ENCODE results near the gene RTL5. TPM values are rescaled to one million over a fixed set of nuclear protein-coding genes. Genes with fewer than 3 reads are reported as not detected.

The RTL5 gene
- total RNA-seq, 1 donor from 2014 or later, result 17.1 TPM

DNA sequence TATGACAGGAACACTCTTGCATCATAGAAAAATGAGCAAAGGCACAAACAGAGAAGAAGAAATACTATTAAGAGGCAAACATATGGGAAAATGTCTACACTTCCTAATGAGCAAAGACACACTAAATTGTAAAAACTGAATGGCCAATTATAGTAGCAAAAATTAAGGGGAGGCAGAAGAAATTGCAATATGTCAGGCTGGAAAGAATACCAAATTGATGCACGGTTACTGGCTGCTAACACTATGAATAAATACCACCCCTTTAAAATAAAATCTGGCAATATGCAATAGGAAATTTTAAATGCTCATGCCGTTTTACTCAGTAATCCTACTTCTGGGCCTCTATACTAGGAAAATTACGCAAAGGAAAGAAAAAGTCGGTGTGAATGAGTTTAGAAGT is 33.8 kb upstream of the RTL5 start:
- intact Hi-C loops (cut with DNase I), result no loop called here
- H3K36me3 ChIP-seq, result no peaks in the 10 kb centered on the region

GRCh38 chrX:72159769-72160168 is 28.1 kb upstream of the RTL5 start:
- Histone ChIP-seq H3K4me1 (no peaks in the 10 kb centered on the region), H3K27ac (no peak overlapping the region), H3K36me3 (no peaks in the 10 kb centered on the region), H3K4me3 (no peak overlapping the region), H3K9me3 (no peaks in the 10 kb centered on the region), H3K27me3 (no peaks in the 10 kb centered on the region)
- TF ChIP-seq, protein P1, sequence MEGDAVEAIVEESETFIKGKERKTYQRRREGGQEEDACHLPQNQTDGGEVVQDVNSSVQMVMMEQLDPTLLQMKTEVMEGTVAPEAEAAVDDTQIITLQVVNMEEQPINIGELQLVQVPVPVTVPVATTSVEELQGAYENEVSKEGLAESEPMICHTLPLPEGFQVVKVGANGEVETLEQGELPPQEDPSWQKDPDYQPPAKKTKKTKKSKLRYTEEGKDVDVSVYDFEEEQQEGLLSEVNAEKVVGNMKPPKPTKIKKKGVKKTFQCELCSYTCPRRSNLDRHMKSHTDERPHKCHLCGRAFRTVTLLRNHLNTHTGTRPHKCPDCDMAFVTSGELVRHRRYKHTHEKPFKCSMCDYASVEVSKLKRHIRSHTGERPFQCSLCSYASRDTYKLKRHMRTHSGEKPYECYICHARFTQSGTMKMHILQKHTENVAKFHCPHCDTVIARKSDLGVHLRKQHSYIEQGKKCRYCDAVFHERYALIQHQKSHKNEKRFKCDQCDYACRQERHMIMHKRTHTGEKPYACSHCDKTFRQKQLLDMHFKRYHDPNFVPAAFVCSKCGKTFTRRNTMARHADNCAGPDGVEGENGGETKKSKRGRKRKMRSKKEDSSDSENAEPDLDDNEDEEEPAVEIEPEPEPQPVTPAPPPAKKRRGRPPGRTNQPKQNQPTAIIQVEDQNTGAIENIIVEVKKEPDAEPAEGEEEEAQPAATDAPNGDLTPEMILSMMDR (IDR thresholded peaks at IDR 0.05), result no peak
- intact Hi-C loops (cut with DNase I), result no loop called here
- no peak for DNase-seq (ENCODE audit: low spot score in 2 of 2)

More for the DNA sequence above, 33.8 kb upstream of the RTL5 start:
- DNase-seq (ENCODE audit: low spot score in 2 of 2), result no peak
- no peaks in the 10 kb centered on the region for H3K9me3 ChIP-seq
- TF ChIP-seq, protein P1 (IDR thresholded peaks at IDR 0.05), result no peak
- no peaks in the 10 kb centered on the region for H3K27me3 ChIP-seq
- no peaks in the 10 kb centered on the region for H3K4me1 ChIP-seq
- H3K27ac ChIP-seq, result no peak overlapping the region
- H3K4me3 ChIP-seq, result no peak overlapping the region

DNA sequence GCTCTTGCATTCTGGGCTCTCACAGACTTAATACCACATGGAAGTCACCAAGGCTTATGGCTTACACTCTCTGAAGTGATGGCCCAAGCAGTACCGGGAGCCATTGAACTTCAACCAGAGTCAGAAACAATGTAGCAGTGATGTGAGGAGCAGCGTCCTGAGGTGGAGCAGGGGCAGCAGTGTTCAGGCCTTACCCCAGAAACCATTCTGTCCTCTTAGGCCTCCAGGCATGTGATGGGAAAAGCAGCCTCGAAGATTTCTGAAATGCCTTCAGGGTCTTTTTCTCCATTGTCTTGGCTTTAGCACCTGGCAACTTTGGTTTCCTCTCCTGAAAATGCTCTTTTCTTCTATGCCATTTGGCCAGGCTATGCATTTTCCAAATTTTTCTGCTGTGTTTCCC is 27.1 kb upstream of the RTL5 start:
- intact Hi-C loops (cut with DNase I), result no loop called here
- Histone ChIP-seq H3K4me1 (no peaks in the 10 kb centered on the region), H3K27me3 (no peaks in the 10 kb centered on the region), H3K36me3 (no peaks in the 10 kb centered on the region), H3K9me3 (no peaks in the 10 kb centered on the region), H3K27ac (no peak overlapping the region), H3K4me3 (no peak overlapping the region)
- TF ChIP-seq, protein P1 (IDR thresholded peaks at IDR 0.05), result no peak
- DNase-seq (ENCODE audit: low spot score in 2 of 2), result no peak

DNA sequence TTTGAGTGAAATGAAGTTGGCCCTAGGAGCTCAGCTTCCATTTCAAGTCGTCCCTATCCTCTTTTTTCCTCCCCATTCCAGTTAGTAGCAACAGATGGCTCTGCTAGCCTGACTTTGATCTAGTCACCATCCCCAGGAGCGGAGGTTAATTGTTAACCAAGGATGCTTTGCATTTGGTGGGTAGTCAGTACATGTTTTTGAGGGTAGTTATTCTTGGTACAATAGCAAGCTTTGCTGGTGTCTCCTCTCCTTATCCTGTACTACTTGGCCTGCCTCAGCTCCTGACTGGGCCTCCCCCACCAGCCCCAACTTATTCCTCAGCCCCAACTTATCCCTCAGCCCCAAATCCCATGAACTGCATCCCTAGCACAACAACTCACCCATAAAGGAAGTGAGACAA is 14.8 kb upstream of the RTL5 start:
- Histone ChIP-seq H3K27ac (no peak overlapping the region), H3K36me3 (peaks cover 3 to 5% of the 10 kb centered on the region in 2 donors), H3K9me3 (no peaks in the 10 kb centered on the region), H3K27me3 (no peaks in the 10 kb centered on the region), H3K4me1 (no peaks in the 10 kb centered on the region), H3K4me3 (no peak overlapping the region)
- TF ChIP-seq, protein P1 (IDR thresholded peaks at IDR 0.05), result no peak
- no peak for DNase-seq (ENCODE audit: low spot score in 2 of 2)
- intact Hi-C loops (cut with DNase I), result no loop called here

DNA sequence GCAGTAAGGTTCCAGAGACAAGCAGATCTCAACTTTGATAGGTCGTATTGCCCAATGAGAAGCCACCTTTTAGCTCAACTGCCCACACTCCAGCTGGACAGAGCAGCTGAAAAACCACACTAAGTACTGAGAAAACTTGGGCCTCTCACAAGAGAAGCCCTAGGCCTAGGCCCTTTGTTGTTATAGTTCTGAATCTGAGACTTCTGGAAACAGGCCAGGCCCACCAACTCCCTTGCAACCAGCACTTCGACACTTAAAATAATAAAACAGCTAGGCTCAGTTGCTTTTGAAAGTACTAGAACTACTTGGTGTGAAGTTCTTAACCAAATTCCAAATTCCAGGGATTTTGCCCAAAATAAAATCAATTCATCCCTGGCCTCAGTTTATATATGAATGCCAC is 13.5 kb upstream of the RTL5 start:
- intact Hi-C loops (cut with DNase I), result no loop called here
- H3K4me1 ChIP-seq, result no peaks in the 10 kb centered on the region
- no peak for DNase-seq (ENCODE audit: low spot score in 2 of 2)

DNA sequence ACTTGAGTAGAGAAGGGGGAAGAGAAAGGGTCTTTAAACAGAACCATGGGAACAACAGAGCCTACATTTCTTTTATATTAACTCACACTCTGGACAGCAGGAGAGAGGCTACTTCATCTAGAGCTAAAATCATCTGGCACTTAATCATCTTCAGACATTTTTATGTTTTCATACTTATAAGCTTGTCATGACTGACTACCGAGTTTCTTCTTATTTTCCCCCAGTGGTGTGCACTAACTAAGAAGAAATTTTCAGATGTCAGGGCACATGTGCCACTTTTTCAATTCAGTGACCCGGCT is 11.8 kb upstream of the RTL5 start:
- TF ChIP-seq, protein P1 (IDR thresholded peaks at IDR 0.05), result no peak
- intact Hi-C loops (cut with DNase I), result no loop called here
- Histone ChIP-seq H3K4me3 (no peak overlapping the region), H3K4me1 (no peaks in the 10 kb centered on the region), H3K27me3 (no peaks in the 10 kb centered on the region), H3K9me3 (no peaks in the 10 kb centered on the region), H3K27ac (no peak overlapping the region), H3K36me3 (peaks cover 5 to 22% of the 10 kb centered on the region in 2 donors)
- no peak for DNase-seq (ENCODE audit: low spot score in 2 of 2)

More for the DNA sequence above, 13.5 kb upstream of the RTL5 start:
- TF ChIP-seq, protein P1 (IDR thresholded peaks at IDR 0.05), result no peak
- H3K4me3 ChIP-seq, result no peak overlapping the region
- H3K27ac ChIP-seq, result no peak overlapping the region
- H3K27me3 ChIP-seq, result no peaks in the 10 kb centered on the region
- H3K36me3 ChIP-seq, result peaks cover 5 to 9% of the 10 kb centered on the region in 2 donors
- H3K9me3 ChIP-seq, result no peaks in the 10 kb centered on the region
